DND-41 (cell line): ENCODE data around the gene IFIT1B.
"Not testable (repeated sequence)": the region's sequence is repeated elsewhere in the genome, so short reads cannot be mapped to it uniquely, and the experiment has no call there.

Experiments
- ATAC-seq: fragments of 200-7000 bp; cut with Tn5 transposase; 3 replicates; pipeline ENCODE4 v1.9.1; 2021; ENCODE audit warnings: low read depth; ENCODE audit not compliant: insufficient read depth
- DNase-seq: peaks from one replicate; pipeline ENCODE4 v3.0.0-alpha.2; 2020
- H2AFZ ChIP-seq: 2 replicates; pipeline ENCODE4 v1.6.0; 2012; ENCODE audit warnings: low read depth, low read length
- H3K27ac ChIP-seq: 2 replicates; pipeline ENCODE4 v1.5.1; 2012; ENCODE audit warnings: low read length, inconsistent platforms
- H3K27me3 ChIP-seq: fragments of 200-600 bp; sonication (generic); 2 replicates; pipeline ENCODE4 v1.6.0; 2012; ENCODE audit warnings: low read length, mild to moderate bottlenecking, inconsistent platforms; ENCODE audit not compliant: insufficient read depth, poor library complexity
- H3K36me3 ChIP-seq: 2 replicates; pipeline ENCODE4 v1.5.1; 2012; ENCODE audit warnings: low read length, inconsistent platforms; ENCODE audit not compliant: insufficient read depth
- H3K4me1 ChIP-seq: 2 replicates; pipeline ENCODE4 v1.5.1; 2012; ENCODE audit warnings: mild to moderate bottlenecking, low read length; ENCODE audit not compliant: insufficient read depth
- H3K4me2 ChIP-seq: 2 replicates; pipeline ENCODE4 v1.6.0; 2012; ENCODE audit warnings: mild to moderate bottlenecking, moderate library complexity, low read length, inconsistent platforms; ENCODE audit not compliant: insufficient read depth
- H3K4me3 ChIP-seq, 2 experiments: fragments of 200-600 bp in 1 of 2; shearing (Covaris generic) in 1 of 2; 2 replicates each; pipeline ENCODE4 v1.5.1; 2012 to 2016; ENCODE audit warnings: inconsistent platforms in 2 of 2, low read length in 2 of 2, mild to moderate bottlenecking in 2 of 2, low read depth in 1 of 2, moderate library complexity in 1 of 2
- H3K79me2 ChIP-seq: 2 replicates; pipeline ENCODE4 v1.6.0; 2012; ENCODE audit warnings: low read length, inconsistent platforms; ENCODE audit not compliant: insufficient read depth
- H3K9ac ChIP-seq: 2 replicates; pipeline ENCODE4 v1.6.0; 2012; ENCODE audit warnings: low read depth, mild to moderate bottlenecking, inconsistent platforms, low read length, moderate library complexity
- H3K9me3 ChIP-seq: 2 replicates; pipeline ENCODE4 v1.5.1; 2012; ENCODE audit warnings: low read length, moderate library complexity, mild to moderate bottlenecking, inconsistent platforms; ENCODE audit not compliant: insufficient read depth, severe bottlenecking
- H4K20me1 ChIP-seq: 2 replicates; pipeline ENCODE4 v1.6.0; 2012; ENCODE audit warnings: low read length; ENCODE audit not compliant: insufficient read depth
- CTCF ChIP-seq: IDR thresholded peaks from 2 replicates; pipeline ENCODE4 v1.5.1; 2012; ENCODE audit warnings: borderline replicate concordance, low read length, moderate library complexity, mild to moderate bottlenecking; ENCODE audit not compliant: poor library complexity, severe bottlenecking; ENCODE audit errors: extremely low read depth
- EZH2 ChIP-seq: IDR thresholded peaks from 3 replicates; pipeline ENCODE4 v1.6.1; 2012; ENCODE audit warnings: borderline replicate concordance, low read depth, mild to moderate bottlenecking, moderate library complexity, low read length, inconsistent platforms; ENCODE audit not compliant: severe bottlenecking

IFIT1B gene

GRCh38 chr10:89403043-89403442 is 25.2 kb downstream of the IFIT1B start:
- Histone ChIP-seq H3K9ac (no peak overlapping the region), H3K4me3 (no peak overlapping the region), H4K20me1 (no peaks in the 10 kb centered on the region), H3K36me3 (no peaks in the 10 kb centered on the region), H3K4me2 (no peak overlapping the region), H3K27ac (no peak overlapping the region), H3K27me3 (no peaks in the 10 kb centered on the region), H3K4me1 (no peaks in the 10 kb centered on the region), H2AFZ (no peak overlapping the region), H3K79me2 (no peaks in the 10 kb centered on the region), H3K9me3 (no peaks in the 10 kb centered on the region)
- ATAC-seq = no peak
- DNase-seq = no peak
- TF ChIP-seq CTCF = no peak
- TF ChIP-seq EZH2 = no peak

- Histone ChIP-seq H3K36me3 (no peaks in the 10 kb centered on the region), H3K27ac (no peak overlapping the region), H3K4me2 (no peak overlapping the region), H3K9me3 (no peaks in the 10 kb centered on the region), H3K4me3 (no peak overlapping the region), H2AFZ (no peak overlapping the region), H3K27me3 (no peaks in the 10 kb centered on the region), H4K20me1 (no peaks in the 10 kb centered on the region), H3K79me2 (no peaks in the 10 kb centered on the region), H3K4me1 (no peaks in the 10 kb centered on the region), H3K9ac (no peak overlapping the region)
- ATAC-seq (no peak), DNase-seq (no peak)
- no peak for TF ChIP-seq CTCF
- no peak for TF ChIP-seq EZH2
These were observed 26.5 kb downstream of the IFIT1B start for GRCh38 chr10:89404104-89405047.

- not testable (repeated sequence) for H3K9ac ChIP-seq, DNase-seq, H3K27me3 ChIP-seq, H3K36me3 ChIP-seq, H3K9me3 ChIP-seq, H4K20me1 ChIP-seq, H3K4me2 ChIP-seq, H3K27ac ChIP-seq, ATAC-seq, H3K4me1 ChIP-seq, H3K4me3 ChIP-seq, H3K79me2 ChIP-seq, H2AFZ ChIP-seq
These were observed 28.3 kb downstream of the IFIT1B start for GRCh38 chr10:89406178-89406577.

- not testable (repeated sequence) for H4K20me1 ChIP-seq, H3K9ac ChIP-seq, H3K9me3 ChIP-seq, H3K36me3 ChIP-seq, H3K4me2 ChIP-seq, H3K4me3 ChIP-seq, ATAC-seq, H3K27me3 ChIP-seq, H3K79me2 ChIP-seq, DNase-seq, H3K27ac ChIP-seq, H2AFZ ChIP-seq
- peaks cover 10% of the 10 kb centered on the region for H3K4me1 ChIP-seq
These were observed 29.9 kb downstream of the IFIT1B start for GRCh38 chr10:89407792-89408191.

- not testable (repeated sequence) for H2AFZ ChIP-seq, H3K36me3 ChIP-seq, H3K27me3 ChIP-seq, H3K4me2 ChIP-seq, H3K4me3 ChIP-seq, DNase-seq, H3K9ac ChIP-seq, ATAC-seq, H3K27ac ChIP-seq, H3K9me3 ChIP-seq, H4K20me1 ChIP-seq
- H3K79me2 ChIP-seq = peaks cover 12% of the 10 kb centered on the region
- H3K4me1 ChIP-seq = peaks cover 21% of the 10 kb centered on the region
These were observed 31.4 kb downstream of the IFIT1B start for GRCh38 chr10:89409282-89409681.

- not testable (repeated sequence) for DNase-seq, H3K4me3 ChIP-seq, ATAC-seq, H3K9ac ChIP-seq, H3K36me3 ChIP-seq, H2AFZ ChIP-seq, H4K20me1 ChIP-seq, H3K9me3 ChIP-seq, H3K27me3 ChIP-seq, H3K27ac ChIP-seq, H3K4me2 ChIP-seq
- H3K4me1 ChIP-seq = peaks cover 29% of the 10 kb centered on the region
- peaks cover 24% of the 10 kb centered on the region for H3K79me2 ChIP-seq
These were observed 32.7 kb downstream of the IFIT1B start for GRCh38 chr10:89410551-89410950.
